Measurements from ENCODE around the gene SLC38A3. TPM values are rescaled to one million over a fixed set of nuclear protein-coding genes. Genes with fewer than 3 reads are reported as not detected.

Gene SLC38A3
- total and polyA plus RNA-seq, 9 of the 15 experiments (the other 6 are each of a cell fraction or from before 2014, with no cell fraction given): 0.09 to 0.38 (median 0.16) TPM; not detected in 6

DNA sequence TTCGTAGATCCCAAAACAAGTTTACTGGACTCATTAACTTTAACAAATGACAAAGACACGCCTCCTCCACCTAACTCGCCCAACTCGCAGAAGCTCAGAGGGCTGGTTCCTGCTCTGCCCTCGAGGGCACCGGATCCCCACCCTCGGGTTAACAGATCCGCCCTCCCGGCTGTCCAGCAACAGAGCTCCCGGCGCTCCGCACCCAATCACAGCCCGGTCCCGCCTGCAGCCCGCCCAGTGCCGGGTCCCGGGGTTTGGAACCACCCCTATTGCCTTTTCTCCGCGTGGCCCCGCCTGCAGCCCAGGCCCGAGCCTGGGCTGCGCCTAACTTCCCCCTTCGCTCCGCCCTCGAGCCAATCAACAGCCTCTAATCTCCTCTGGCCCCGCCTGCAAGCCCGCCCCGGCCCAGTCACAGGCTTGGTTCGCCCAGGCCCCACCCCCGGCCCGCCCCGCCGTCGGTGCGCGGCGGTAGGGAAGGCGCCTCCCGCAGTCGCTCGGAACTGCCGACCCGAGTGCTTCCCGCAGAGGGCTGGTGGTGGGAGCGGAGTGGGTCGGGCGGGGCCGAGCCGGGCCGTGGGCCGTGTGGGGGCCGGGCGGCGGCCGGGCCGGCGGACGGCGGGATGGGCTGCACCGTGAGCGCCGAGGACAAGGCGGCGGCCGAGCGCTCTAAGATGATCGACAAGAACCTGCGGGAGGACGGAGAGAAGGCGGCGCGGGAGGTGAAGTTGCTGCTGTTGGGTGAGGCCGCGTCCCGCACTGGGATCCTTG, 30.8 kb downstream of the SLC38A3 start, which contains the start of gene GNAI2 (continued):
- TF ChIP-seq, protein P1, sequence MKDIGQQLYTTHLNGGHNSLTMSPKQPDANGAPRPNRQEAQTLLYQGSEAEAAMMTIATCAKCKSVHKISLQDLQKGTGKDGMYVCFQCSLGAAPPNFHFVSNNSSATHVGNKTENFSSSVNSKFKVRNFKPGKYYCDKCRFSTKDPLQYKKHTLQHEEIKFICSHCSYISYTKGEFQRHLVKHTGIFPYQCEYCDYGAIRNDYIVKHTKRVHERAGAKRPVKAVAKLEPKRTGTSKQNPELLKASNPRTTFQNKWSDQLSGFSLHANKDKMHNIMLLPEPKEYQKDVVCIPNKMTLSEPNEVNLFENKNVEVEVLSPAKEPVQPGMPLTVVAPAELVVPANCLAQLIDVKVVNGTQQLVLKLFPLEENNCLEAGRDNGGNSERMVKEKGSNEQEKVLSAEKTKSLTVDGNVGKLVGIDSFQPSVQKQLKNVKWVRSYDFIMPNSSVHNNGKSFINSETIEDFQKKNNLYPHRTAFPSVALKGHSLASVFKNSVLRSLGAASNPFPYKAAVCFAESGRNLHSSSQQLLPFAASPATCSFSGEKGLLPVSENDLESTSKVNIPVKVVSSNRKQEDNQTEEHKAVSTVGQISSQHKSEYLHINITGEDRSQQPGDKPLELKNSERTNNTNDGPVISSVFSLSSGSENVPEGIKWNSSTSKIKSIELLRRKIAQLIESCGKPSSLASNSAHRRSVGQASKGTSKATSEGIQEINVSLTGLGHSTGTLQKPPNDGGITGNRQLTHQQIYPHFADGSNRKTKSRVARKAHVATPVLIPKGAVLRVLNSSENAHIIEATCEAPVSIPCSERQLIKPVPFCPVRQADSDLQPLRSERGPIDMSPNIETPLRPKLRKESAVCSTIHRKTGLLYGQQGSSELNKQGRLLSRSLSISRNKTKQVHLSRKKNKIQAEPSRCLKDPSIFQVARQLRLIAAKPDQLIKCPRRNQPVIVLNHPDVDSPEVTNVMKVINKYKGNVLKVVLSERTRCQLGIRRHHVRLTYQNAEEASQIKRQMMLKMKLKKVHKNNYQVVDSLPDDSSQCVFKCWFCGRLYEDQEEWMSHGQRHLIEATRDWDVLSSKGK (CRISPR knock-in tag; IDR thresholded peaks at IDR 0.05): no peak
- TF ChIP-seq ZNF3 (CRISPR knock-in tag; IDR thresholded peaks at IDR 0.05) (no peak), ZNF408 (CRISPR knock-in tag; IDR thresholded peaks at IDR 0.05; ENCODE audit: low read depth) (no peak), ZNF165 (CRISPR knock-in tag; IDR thresholded peaks at IDR 0.05; ENCODE audit: borderline replicate concordance) (no peak), ZNF217 (CRISPR knock-in tag; IDR thresholded peaks at IDR 0.05) (no peak), FOXJ3 (CRISPR knock-in tag; IDR thresholded peaks at IDR 0.05) (no peak), ZNF12 (CRISPR knock-in tag; IDR thresholded peaks at IDR 0.05) (no peak), TRIM28 (IDR thresholded peaks at IDR 0.05) (no peak), ZNF41 (CRISPR knock-in tag; conservative IDR thresholded peaks at IDR 0.05) (no peak), ZNF224 (CRISPR knock-in tag; IDR thresholded peaks at IDR 0.05) (no peak), TCF7 (IDR thresholded peaks at IDR 0.05; ENCODE audit: borderline replicate concordance) (no peak), PCBP1 (IDR thresholded peaks at IDR 0.05; ENCODE audit: low read depth, low read length, poor library complexity, severe bottlenecking) (no peak), SUPT5H (IDR thresholded peaks at IDR 0.05) (no peak), NFIC (IDR thresholded peaks at IDR 0.05) (no peak), HDGF (IDR thresholded peaks at IDR 0.05) (no peak), POLR2AphosphoS5 (IDR thresholded peaks at IDR 0.05; ENCODE audit: control insufficient read depth, insufficient read depth, low read depth, low read length) (no peak), ZNF239 (CRISPR knock-in tag; IDR thresholded peaks at IDR 0.05) (no peak), RFX1 (IDR thresholded peaks at IDR 0.05) (no peak), ZNF347 (CRISPR knock-in tag; IDR thresholded peaks at IDR 0.05; ENCODE audit: low read depth) (no peak), TRIM24 (IDR thresholded peaks at IDR 0.05) (no peak)
- TF ChIP-seq, protein P2, sequence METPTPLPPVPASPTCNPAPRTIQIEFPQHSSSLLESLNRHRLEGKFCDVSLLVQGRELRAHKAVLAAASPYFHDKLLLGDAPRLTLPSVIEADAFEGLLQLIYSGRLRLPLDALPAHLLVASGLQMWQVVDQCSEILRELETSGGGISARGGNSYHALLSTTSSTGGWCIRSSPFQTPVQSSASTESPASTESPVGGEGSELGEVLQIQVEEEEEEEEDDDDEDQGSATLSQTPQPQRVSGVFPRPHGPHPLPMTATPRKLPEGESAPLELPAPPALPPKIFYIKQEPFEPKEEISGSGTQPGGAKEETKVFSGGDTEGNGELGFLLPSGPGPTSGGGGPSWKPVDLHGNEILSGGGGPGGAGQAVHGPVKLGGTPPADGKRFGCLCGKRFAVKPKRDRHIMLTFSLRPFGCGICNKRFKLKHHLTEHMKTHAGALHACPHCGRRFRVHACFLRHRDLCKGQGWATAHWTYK (CRISPR knock-in tag; IDR thresholded peaks at IDR 0.05): 0 out of 2 replicates have a peak, but pooled peaks have one; percentile 37
- TF ChIP-seq, protein P3, sequence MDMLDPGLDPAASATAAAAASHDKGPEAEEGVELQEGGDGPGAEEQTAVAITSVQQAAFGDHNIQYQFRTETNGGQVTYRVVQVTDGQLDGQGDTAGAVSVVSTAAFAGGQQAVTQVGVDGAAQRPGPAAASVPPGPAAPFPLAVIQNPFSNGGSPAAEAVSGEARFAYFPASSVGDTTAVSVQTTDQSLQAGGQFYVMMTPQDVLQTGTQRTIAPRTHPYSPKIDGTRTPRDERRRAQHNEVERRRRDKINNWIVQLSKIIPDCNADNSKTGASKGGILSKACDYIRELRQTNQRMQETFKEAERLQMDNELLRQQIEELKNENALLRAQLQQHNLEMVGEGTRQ (CRISPR knock-in tag; IDR thresholded peaks at IDR 0.05): no peak
- TF ChIP-seq, protein P4, sequence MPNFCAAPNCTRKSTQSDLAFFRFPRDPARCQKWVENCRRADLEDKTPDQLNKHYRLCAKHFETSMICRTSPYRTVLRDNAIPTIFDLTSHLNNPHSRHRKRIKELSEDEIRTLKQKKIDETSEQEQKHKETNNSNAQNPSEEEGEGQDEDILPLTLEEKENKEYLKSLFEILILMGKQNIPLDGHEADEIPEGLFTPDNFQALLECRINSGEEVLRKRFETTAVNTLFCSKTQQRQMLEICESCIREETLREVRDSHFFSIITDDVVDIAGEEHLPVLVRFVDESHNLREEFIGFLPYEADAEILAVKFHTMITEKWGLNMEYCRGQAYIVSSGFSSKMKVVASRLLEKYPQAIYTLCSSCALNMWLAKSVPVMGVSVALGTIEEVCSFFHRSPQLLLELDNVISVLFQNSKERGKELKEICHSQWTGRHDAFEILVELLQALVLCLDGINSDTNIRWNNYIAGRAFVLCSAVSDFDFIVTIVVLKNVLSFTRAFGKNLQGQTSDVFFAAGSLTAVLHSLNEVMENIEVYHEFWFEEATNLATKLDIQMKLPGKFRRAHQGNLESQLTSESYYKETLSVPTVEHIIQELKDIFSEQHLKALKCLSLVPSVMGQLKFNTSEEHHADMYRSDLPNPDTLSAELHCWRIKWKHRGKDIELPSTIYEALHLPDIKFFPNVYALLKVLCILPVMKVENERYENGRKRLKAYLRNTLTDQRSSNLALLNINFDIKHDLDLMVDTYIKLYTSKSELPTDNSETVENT (CRISPR knock-in tag; IDR thresholded peaks at IDR 0.05): peak; percentile 53; the same call in 1 of the 2 replicates

Data from K562 (cell line).